Endothelial cell of umbilical vein (primary cell): Measurements from ENCODE around the gene C19orf85. TPM values are rescaled to one million over a fixed set of nuclear protein-coding genes. Genes with fewer than 3 reads are reported as not detected.

ENCODE experiments used
- BruUV-seq: library from RNA; stranded (reverse); fragments of 400-500 nt; replicated peaks from 2 replicates; lab custom pipeline; 2021; lab: Mats Ljungman, UMichigan
- CTCF ChIA-PET: fragments of 300-600, 350-600 bp; sonication (Branson Sonifier 250); formaldehyde crosslinking; loops from one replicate; lab custom pipeline; 2021; ENCODE audit warnings: antibody characterized with exemption, inconsistent platforms; lab: Charles Lee
- POLR2A ChIA-PET: fragments of 300-600, 350-600 bp; sonication (Branson Sonifier 250); formaldehyde crosslinking; loops from one replicate; lab custom pipeline; 2021; ENCODE audit warnings: antibody characterized with exemption, inconsistent platforms; lab: Charles Lee
- DNase-seq: peaks from one replicate; pipeline ENCODE4 v3.0.0-alpha.2; 2011; ENCODE audit warnings: low read depth, low spot score
- FAIRE-seq: peaks from 2 replicates; lab custom pipeline; 2011; peaks lifted over from hg19 to GRCh38; lab: Jason Lieb, UNC
- H2AFZ ChIP-seq: 2 replicates; pipeline ENCODE4 v1.6.0; 2012; ENCODE audit warnings: low read depth, low read length, control low read depth, inconsistent platforms
- H3K27ac ChIP-seq: 2 replicates; pipeline ENCODE4 v1.5.1; 2011; ENCODE audit warnings: low read depth, mild to moderate bottlenecking, control low read depth, low read length, moderate library complexity; ENCODE audit not compliant: insufficient read depth
- H3K27me3 ChIP-seq, 2 experiments: 2 replicates each; pipeline versions ENCODE4 v1.6.0 to v1.6.1; 2011; ENCODE audit warnings: low read length in 2 of 2, mixed read lengths in 1 of 2; ENCODE audit not compliant: control insufficient read depth in 2 of 2, insufficient read depth in 2 of 2
- H3K36me3 ChIP-seq, 2 experiments: 2 replicates in 1 of 2; 3 replicates in 1 of 2; pipeline ENCODE4 v1.5.1; 2011; ENCODE audit warnings: low read length in 2 of 2, mild to moderate bottlenecking in 1 of 2, moderate library complexity in 1 of 2; ENCODE audit not compliant: control insufficient read depth in 2 of 2, insufficient read depth in 2 of 2; ENCODE audit errors: extremely low read depth in 1 of 2
- H3K4me1 ChIP-seq: 3 replicates; pipeline ENCODE4 v1.5.1; 2011; ENCODE audit warnings: mild to moderate bottlenecking, low read length; ENCODE audit not compliant: control insufficient read depth, insufficient read depth; ENCODE audit errors: extremely low read depth
- H3K4me2 ChIP-seq: 2 replicates; pipeline ENCODE4 v1.6.1; 2011; ENCODE audit warnings: low read length, control low read depth, mixed read lengths; ENCODE audit not compliant: insufficient read depth
- H3K4me3 ChIP-seq, 3 experiments: fragments of 200-600 bp in 1 of 3; sonication (generic), shearing (Covaris generic) in 1 of 3; replicated peaks in 1 of 3; 2 replicates each; pipeline ENCODE4 v1.5.1; 2011 to 2016; ENCODE audit warnings: control low read depth in 3 of 3, low read length in 3 of 3, mild to moderate bottlenecking in 2 of 3, inconsistent platforms in 1 of 3, low read depth in 1 of 3, moderate library complexity in 1 of 3; ENCODE audit not compliant: insufficient read depth in 1 of 3
- H3K79me2 ChIP-seq: 2 replicates; pipeline ENCODE4 v1.6.0; 2012; ENCODE audit warnings: low read length, inconsistent platforms; ENCODE audit not compliant: control insufficient read depth, insufficient read depth
- H3K9ac ChIP-seq: replicated peaks from 2 replicates; pipeline ENCODE3; 2011; ENCODE audit warnings: low read length, control low read depth; ENCODE audit not compliant: insufficient read depth; ENCODE audit errors: extremely low read depth
- H3K9me1 ChIP-seq: replicated peaks from 3 replicates; pipeline ENCODE4 v1.6.0; 2011; ENCODE audit warnings: mild to moderate bottlenecking, low read length; ENCODE audit not compliant: control insufficient read depth, insufficient read depth; ENCODE audit errors: extremely low read depth
- H3K9me3 ChIP-seq: replicated peaks from 2 replicates; pipeline ENCODE4 v1.5.1; 2012; ENCODE audit warnings: low read length, inconsistent platforms; ENCODE audit not compliant: control insufficient read depth, insufficient read depth
- H4K20me1 ChIP-seq: replicated peaks from 2 replicates; pipeline ENCODE3; 2011; ENCODE audit warnings: mild to moderate bottlenecking, low read length; ENCODE audit not compliant: control insufficient read depth, insufficient read depth; ENCODE audit errors: extremely low read depth
- CTCF ChIP-seq, 2 donors: IDR thresholded peaks; 1 replicate in 1 of 2; 2 replicates in 1 of 2; pipeline ENCODE4 v1.5.1; 2011; ENCODE audit warnings: low read length in 2 of 2, mild to moderate bottlenecking in 2 of 2, moderate library complexity in 2 of 2, control low read depth in 1 of 2, inconsistent platforms in 1 of 2, low read depth in 1 of 2; ENCODE audit not compliant: insufficient read depth in 1 of 2; ENCODE audit errors: extremely low read depth in 1 of 2
- EZH2 ChIP-seq: IDR thresholded peaks from 2 replicates; pipeline ENCODE4 v1.6.1; 2012; ENCODE audit warnings: borderline replicate concordance, low read depth, mild to moderate bottlenecking, moderate library complexity, low read length, inconsistent platforms; ENCODE audit not compliant: severe bottlenecking
- FOS ChIP-seq: IDR thresholded peaks from 2 replicates; pipeline ENCODE4 v1.6.1; 2011; ENCODE audit warnings: mild to moderate bottlenecking, low read length, moderate library complexity, borderline replicate concordance; ENCODE audit not compliant: insufficient read depth
- GATA2 ChIP-seq: IDR thresholded peaks from 2 replicates; pipeline ENCODE4 v1.7.0; 2011; ENCODE audit warnings: low read depth, mild to moderate bottlenecking, moderate library complexity, mixed read lengths, low read length; ENCODE audit not compliant: insufficient read length, insufficient read depth
- JUN ChIP-seq: IDR thresholded peaks from 2 replicates; pipeline ENCODE4 v1.6.1; 2011; ENCODE audit warnings: borderline replicate concordance, low read depth; ENCODE audit not compliant: insufficient read length, insufficient read depth
- MAX ChIP-seq: IDR thresholded peaks from 2 replicates; pipeline ENCODE4 v1.6.1; 2011; ENCODE audit not compliant: insufficient read depth, insufficient read length
- MYC ChIP-seq: IDR thresholded peaks from one replicate; pipeline ENCODE4 v1.6.1; 2011; ENCODE audit warnings: mild to moderate bottlenecking, low read depth, low read length
- POLR2A ChIP-seq: IDR thresholded peaks from 2 replicates; pipeline ENCODE4 v1.6.1; 2012; ENCODE audit warnings: low read depth, mild to moderate bottlenecking, control low read depth, low read length
- POLR2AphosphoS5 ChIP-seq: IDR thresholded peaks from 2 replicates; pipeline ENCODE4 v1.6.1; 2012; ENCODE audit warnings: low read depth, mild to moderate bottlenecking, control low read depth, low read length, moderate library complexity; ENCODE audit not compliant: insufficient read depth
- dilution Hi-C: fragments of 300-500 bp; cut with MboI; formaldehyde crosslinking; loops from one replicate; pipeline ENCODE4 v1.15.0; 2019; ENCODE audit warnings: low sequenced_read_pairs; ENCODE audit not compliant: extremely low pct_ligation_motif_present
- intact Hi-C: fragments of 100-400 bp; cut with micrococcal nuclease; formaldehyde crosslinking; loops from one replicate; pipeline ENCODE4 v1.10.0; 2022
- polyA plus RNA-seq, 4 experiments: library from polyadenylated mRNA; depleted of rRNA in 3 of 4; stranded (reverse) in 3 of 4; unstranded in 1 of 4; fragments of >200 nt; gene quantifications; 2 replicates each; pipeline versions ENCODE4 v1.2.1 to v1.2.3, GENCODE V29; 2011 to 2012; ENCODE audit warnings: missing spikeins in 1 of 4
- total RNA-seq: library from RNA; stranded (reverse); gene quantifications from 2 replicates; pipeline ENCODE4 v1.2.3, GENCODE V29; 2021

C19orf85 gene
- total and polyA plus RNA-seq, 2 donors (not counting 3 experiments of a cell fraction or from before 2014, with no cell fraction given), result not detected

GRCh38 chr19:55459950-55460657 is 4.4 kb downstream of the C19orf85 start:
- TF ChIP-seq CTCF (IDR thresholded peaks at IDR 0.05; ENCODE audit: extremely low read depth in 1 of 2, insufficient read depth in 1 of 2, low read depth in 1 of 2, low read length in 2 of 2) (no peak), MAX (no peak), GATA2 (no peak), FOS (no peak), POLR2A (no peak), MYC (no peak), POLR2AphosphoS5 (no peak), JUN (no peak), EZH2 (no peak)
- H3K4me1 ChIP-seq, result peaks cover 13% of the 10 kb centered on the region
- no peak overlapping the region for H3K27ac ChIP-seq
- no peaks in the 10 kb centered on the region for H3K79me2 ChIP-seq
- DNase-seq (peak; percentile 46), FAIRE-seq (no peak)
- dilution Hi-C loops (no loop called here), intact Hi-C loops (loop anchor here (2.0 to 5.0 kb wide), 3 partner anchors 51 to 147 kb away; partner anchors contain the start of genes RPL28, TMEM238 and ZNF865)
- BruUV-seq, result no TSS peak
- no peaks in the 10 kb centered on the region for H3K27me3 ChIP-seq
- ChIA-PET POLR2A (no interaction called here), CTCF (interaction anchor here (1.8 to 2.5 kb wide), 2 partner anchors 8 to 319 kb away, joined by 6 to 10 read pairs; no protein-coding TSS in a partner anchor)
- no peak overlapping the region for H3K9ac ChIP-seq
- no peaks in the 10 kb centered on the region for H4K20me1 ChIP-seq
- no peaks in the 10 kb centered on the region for H3K9me3 ChIP-seq
- peaks cover 0 to 3% of the 10 kb centered on the region in 2 experiments for H3K36me3 ChIP-seq
- peak overlapping the region; percentile 74 for H3K4me2 ChIP-seq
- no peaks in the 10 kb centered on the region for H3K9me1 ChIP-seq
- no peak overlapping the region for H2AFZ ChIP-seq
- peak overlapping the region in 1 of 3 experiments; percentile 70 for H3K4me3 ChIP-seq
